Natural killer cell treated with Interleukin-12 subunit alpha and Interleukin-12 subunit beta and Interleukin-15 and Interleukin-18, amount 100 ng/mL, for 72 hours (primary cell): ENCODE measurements around the gene EIF2B1. TPM values are rescaled to one million over a fixed set of nuclear protein-coding genes. Genes with fewer than 3 reads are reported as not detected.
"Not testable (repeated sequence)": the region's sequence is repeated elsewhere in the genome, so short reads cannot be mapped to it uniquely, and the experiment has no call there.

Experiments used
- ATAC-seq, 2 donors: fragments of 150-1000 bp; cut with Tn5 transposase in 1 of 2; sonication (Bioruptor Pico), chemical (Tn5 transposase) in 1 of 2; 2 replicates each; pipeline ENCODE4 v1.10.0; 2021
- DNase-seq: peaks from one replicate; pipeline ENCODE4 v3.0.0; 2022; ENCODE audit warnings: low spot score
- H3K27ac Mint-ChIP-seq, 2 donors: 1 replicate in 1 of 2; 2 replicates in 1 of 2; pipeline ENCODE4 v1.8.0; 2022; ENCODE audit warnings: mixed read lengths in 2 of 2, mild to moderate bottlenecking in 1 of 2, moderate library complexity in 1 of 2
- H3K27me3 Mint-ChIP-seq, 2 donors: 1 replicate in 1 of 2; 2 replicates in 1 of 2; pipeline ENCODE4 v1.8.0; 2022; ENCODE audit warnings: mixed read lengths in 2 of 2
- H3K36me3 Mint-ChIP-seq: one replicate; pipeline ENCODE4 v1.8.0; 2022; ENCODE audit warnings: mixed read lengths
- H3K4me1 Mint-ChIP-seq, 2 donors: 1 replicate in 1 of 2; 2 replicates in 1 of 2; pipeline ENCODE4 v1.8.0; 2022; ENCODE audit warnings: low read depth in 2 of 2, mixed read lengths in 2 of 2, mild to moderate bottlenecking in 1 of 2
- H3K4me3 Mint-ChIP-seq: one replicate; pipeline ENCODE4 v1.8.0; 2022; ENCODE audit warnings: mixed read lengths
- H3K9me3 Mint-ChIP-seq: 2 replicates; pipeline ENCODE4 v1.8.0; 2022; ENCODE audit warnings: mixed read lengths
- total RNA-seq, 2 donors: library from RNA; stranded (reverse); gene quantifications; one replicate each; pipeline ENCODE4 v1.2.3, GENCODE V29; 2022

The EIF2B1 gene
- total RNA-seq, 2 donors from 2014 or later = 76.5 to 77.8 TPM

GRCh38 chr12:123648401-123648800, 14.9 kb upstream of the EIF2B1 start:
- no peak overlapping the region for H3K4me3 Mint-ChIP-seq
- H3K4me1 Mint-ChIP-seq = peaks cover 0 to 2% of the 10 kb centered on the region in 2 donors
- no peak for DNase-seq
- no peak for ATAC-seq
- H3K9me3 Mint-ChIP-seq = no peaks in the 10 kb centered on the region
- no peak overlapping the region for H3K27ac Mint-ChIP-seq
- peaks cover 28% of the 10 kb centered on the region for H3K36me3 Mint-ChIP-seq
- H3K27me3 Mint-ChIP-seq = no peaks in the 10 kb centered on the region

- no peaks in the 10 kb centered on the region for H3K27me3 Mint-ChIP-seq
- H3K9me3 Mint-ChIP-seq = no peaks in the 10 kb centered on the region
- H3K4me1 Mint-ChIP-seq = peaks cover 0 to 2% of the 10 kb centered on the region in 2 donors
- no peak overlapping the region for H3K27ac Mint-ChIP-seq
- no peak for DNase-seq
- H3K4me3 Mint-ChIP-seq = no peak overlapping the region
- H3K36me3 Mint-ChIP-seq = peaks cover 23% of the 10 kb centered on the region
- no peak for ATAC-seq
These were observed 12.4 kb upstream of the EIF2B1 start for GRCh38 chr12:123645878-123646277.

GRCh38 chr12:123645380-123645779, 11.9 kb upstream of the EIF2B1 start:
- Mint-ChIP-seq H3K27ac (no peak overlapping the region), H3K27me3 (no peaks in the 10 kb centered on the region), H3K4me1 (no peaks in the 10 kb centered on the region), H3K4me3 (no peak overlapping the region), H3K36me3 (peaks cover 18% of the 10 kb centered on the region), H3K9me3 (no peaks in the 10 kb centered on the region)
- DNase-seq = no peak
- ATAC-seq = no peak

- Mint-ChIP-seq H3K4me1 (no peaks in the 10 kb centered on the region), H3K9me3 (no peaks in the 10 kb centered on the region), H3K27ac (no peak overlapping the region), H3K36me3 (peaks cover 18% of the 10 kb centered on the region), H3K27me3 (no peaks in the 10 kb centered on the region), H3K4me3 (no peak overlapping the region)
- DNase-seq (no peak), ATAC-seq (no peak)
These were observed 10.4 kb upstream of the EIF2B1 start for GRCh38 chr12:123643911-123644310.

- Mint-ChIP-seq H3K27me3 (no peaks in the 10 kb centered on the region), H3K4me3 (peak overlapping the region; percentile 97), H3K4me1 (peaks cover 21 to 27% of the 10 kb centered on the region in 2 donors), H3K9me3 (no peaks in the 10 kb centered on the region), H3K27ac (peak overlapping the region; percentile 91 to 96), H3K36me3 (peaks cover 21% of the 10 kb centered on the region)
- ATAC-seq (no peak), DNase-seq (no peak)
These were observed 666 bp upstream of the EIF2B1 start for GRCh38 chr12:123634142-123634561.

- Mint-ChIP-seq H3K27ac (peak overlapping the region in 1 of 2 donors; percentile 40), H3K36me3 (peaks cover 36% of the 10 kb centered on the region)
- peak in 1 of 2 donors; percentile 43 for ATAC-seq
These were observed 11.6 kb downstream of the EIF2B1 start for GRCh38 chr12:123621619-123622530.

GRCh38 chr12:123621101-123621500, 12.4 kb downstream of the EIF2B1 start:
- ATAC-seq (no peak), DNase-seq (no peak)
- no peak overlapping the region for H3K4me3 Mint-ChIP-seq
- H3K36me3 Mint-ChIP-seq = peaks cover 37% of the 10 kb centered on the region
- H3K4me1 Mint-ChIP-seq = peaks cover 6 to 8% of the 10 kb centered on the region in 2 donors
- no peak overlapping the region for H3K27ac Mint-ChIP-seq
- no peaks in the 10 kb centered on the region for H3K27me3 Mint-ChIP-seq
- H3K9me3 Mint-ChIP-seq = no peaks in the 10 kb centered on the region

More at GRCh38 chr12:123621619-123622530, 11.6 kb downstream of the EIF2B1 start:
- DNase-seq = no peak
- no peaks in the 10 kb centered on the region for H3K27me3 Mint-ChIP-seq
- H3K9me3 Mint-ChIP-seq = no peaks in the 10 kb centered on the region
- H3K4me1 Mint-ChIP-seq = peaks cover 6 to 8% of the 10 kb centered on the region in 2 donors
- no peak overlapping the region for H3K4me3 Mint-ChIP-seq

GRCh38 chr12:123617580-123617979, 15.9 kb downstream of the EIF2B1 start:
- no peak overlapping the region for H3K4me3 Mint-ChIP-seq
- ATAC-seq (no peak), DNase-seq (no peak)
- H3K4me1 Mint-ChIP-seq = peaks cover 6 to 7% of the 10 kb centered on the region in 2 donors
- H3K36me3 Mint-ChIP-seq = peaks cover 29% of the 10 kb centered on the region
- no peak overlapping the region for H3K27ac Mint-ChIP-seq
- no peaks in the 10 kb centered on the region for H3K9me3 Mint-ChIP-seq
- H3K27me3 Mint-ChIP-seq = no peaks in the 10 kb centered on the region

GRCh38 chr12:123617144-123617543, 16.3 kb downstream of the EIF2B1 start:
- no peak overlapping the region for H3K4me3 Mint-ChIP-seq
- DNase-seq (no peak), ATAC-seq (no peak)
- H3K36me3 Mint-ChIP-seq = peaks cover 31% of the 10 kb centered on the region
- no peak overlapping the region for H3K27ac Mint-ChIP-seq
- no peaks in the 10 kb centered on the region for H3K27me3 Mint-ChIP-seq
- H3K4me1 Mint-ChIP-seq = peaks cover 5 to 6% of the 10 kb centered on the region in 2 donors
- no peaks in the 10 kb centered on the region for H3K9me3 Mint-ChIP-seq

- H3K27me3 Mint-ChIP-seq = no peaks in the 10 kb centered on the region
- ATAC-seq = no peak
- peaks cover 30% of the 10 kb centered on the region for H3K36me3 Mint-ChIP-seq
- peaks cover 5 to 6% of the 10 kb centered on the region in 2 donors for H3K4me1 Mint-ChIP-seq
- H3K9me3 Mint-ChIP-seq = no peaks in the 10 kb centered on the region
- no peak for DNase-seq
- H3K4me3 Mint-ChIP-seq = no peak overlapping the region
- no peak overlapping the region for H3K27ac Mint-ChIP-seq
These were observed 19.0 kb downstream of the EIF2B1 start for GRCh38 chr12:123614531-123614930.

GRCh38 chr12:123614110-123614509, 19.4 kb downstream of the EIF2B1 start:
- ATAC-seq (no peak), DNase-seq (no peak)
- no peak overlapping the region for H3K27ac Mint-ChIP-seq
- peaks cover 26% of the 10 kb centered on the region for H3K36me3 Mint-ChIP-seq
- H3K4me3 Mint-ChIP-seq = no peak overlapping the region
- no peaks in the 10 kb centered on the region for H3K9me3 Mint-ChIP-seq
- H3K27me3 Mint-ChIP-seq = no peaks in the 10 kb centered on the region
- peaks cover 3 to 6% of the 10 kb centered on the region in 2 donors for H3K4me1 Mint-ChIP-seq

- ATAC-seq = no peak
- Mint-ChIP-seq H3K27me3 (no peaks in the 10 kb centered on the region), H3K9me3 (no peaks in the 10 kb centered on the region), H3K4me1 (peaks cover 6% of the 10 kb centered on the region in 2 donors), H3K27ac (no peak overlapping the region), H3K4me3 (no peak overlapping the region), H3K36me3 (peaks cover 31% of the 10 kb centered on the region)
- no peak for DNase-seq
These were observed 25.3 kb downstream of the EIF2B1 start for GRCh38 chr12:123608182-123608581.

GRCh38 chr12:123607756-123608155, 25.7 kb downstream of the EIF2B1 start:
- Mint-ChIP-seq H3K4me3 (no peak overlapping the region), H3K9me3 (no peaks in the 10 kb centered on the region), H3K27me3 (no peaks in the 10 kb centered on the region), H3K4me1 (peaks cover 10% of the 10 kb centered on the region in 2 donors), H3K27ac (no peak overlapping the region), H3K36me3 (peaks cover 36% of the 10 kb centered on the region)
- DNase-seq (no peak), ATAC-seq (no peak)

- H3K27me3 Mint-ChIP-seq, DNase-seq, ATAC-seq, H3K4me3 Mint-ChIP-seq, H3K27ac Mint-ChIP-seq, H3K9me3 Mint-ChIP-seq: not testable (repeated sequence)
- Mint-ChIP-seq H3K4me1 (peaks cover 20 to 23% of the 10 kb centered on the region in 2 donors), H3K36me3 (peaks cover 32% of the 10 kb centered on the region)
These were observed 30.0 kb downstream of the EIF2B1 start for GRCh38 chr12:123603495-123603894.
